HepG2 (cell line): ENCODE measurements around the gene PLK3. TPM values are rescaled to one million over a fixed set of nuclear protein-coding genes. Genes with fewer than 3 reads are reported as not detected.

Source experiments
- FLYWCH1 ChIP-seq: sonication (generic); formaldehyde crosslinking; IDR thresholded peaks from 2 replicates; pipeline ENCODE4 v1.8.1; 2023; ENCODE audit warnings: mild to moderate bottlenecking, missing genetic modification reagents
- MAFF ChIP-seq: IDR thresholded peaks from 2 replicates; pipeline ENCODE4 v1.6.1; 2011; ENCODE audit warnings: low read depth, low read length, improper control_type of control experiment
- MEIS1 ChIP-seq: sonication (generic); formaldehyde crosslinking; IDR thresholded peaks from 2 replicates; pipeline ENCODE4 v1.9.0; 2021; ENCODE audit warnings: mild to moderate bottlenecking, missing genetic modification reagents, moderate library complexity, borderline replicate concordance
- MTA1 ChIP-seq: sonication (generic); formaldehyde crosslinking; IDR thresholded peaks from 2 replicates; pipeline ENCODE4 v1.4.0; 2020; ENCODE audit warnings: missing genetic modification reagents, mild to moderate bottlenecking, borderline replicate concordance
- MYNN ChIP-seq: sonication (generic); formaldehyde crosslinking; IDR thresholded peaks from 2 replicates; pipeline ENCODE4 v1.4.0; 2020; ENCODE audit warnings: mild to moderate bottlenecking, low read depth, missing genetic modification reagents
- NR2F6 ChIP-seq, 2 experiments: IDR thresholded peaks; 2 replicates each; pipeline ENCODE4 v1.6.1; 2016; ENCODE audit warnings: antibody characterized with exemption in 1 of 2, mild to moderate bottlenecking in 1 of 2
- TFAP4 ChIP-seq: sonication (generic); IDR thresholded peaks from 2 replicates; pipeline ENCODE4 v1.6.1; 2016; ENCODE audit warnings: low read depth, borderline replicate concordance
- TSC22D2 ChIP-seq: sonication (generic); formaldehyde crosslinking; IDR thresholded peaks from 2 replicates; pipeline ENCODE4 v1.5.1; 2020; ENCODE audit warnings: missing genetic modification reagents, mild to moderate bottlenecking, borderline replicate concordance
- ZNF281 ChIP-seq: sonication (generic); formaldehyde crosslinking; IDR thresholded peaks from 2 replicates; pipeline ENCODE4 v1.4.0; 2020; ENCODE audit warnings: missing genetic modification reagents, borderline replicate concordance
- ZNF362 ChIP-seq: sonication (generic); formaldehyde crosslinking; IDR thresholded peaks from 2 replicates; pipeline ENCODE4 v1.4.0; 2020; ENCODE audit warnings: missing genetic modification reagents, mild to moderate bottlenecking, borderline replicate concordance
- ZNF670 ChIP-seq: sonication (generic); formaldehyde crosslinking; IDR thresholded peaks from 2 replicates; pipeline ENCODE4 v1.8.0; 2022; ENCODE audit warnings: mild to moderate bottlenecking, missing genetic modification reagents, borderline replicate concordance
- ZNF788 ChIP-seq: sonication (generic); formaldehyde crosslinking; IDR thresholded peaks from 2 replicates; pipeline ENCODE4 v1.5.0; 2020; ENCODE audit warnings: mild to moderate bottlenecking, missing genetic modification reagents, borderline replicate concordance
- ZNF891 ChIP-seq: sonication (generic); formaldehyde crosslinking; IDR thresholded peaks from 2 replicates; pipeline ENCODE4 v1.5.0; 2020; ENCODE audit warnings: mild to moderate bottlenecking, missing genetic modification reagents
- polyA plus RNA-seq, 8 experiments: library from polyadenylated mRNA; depleted of rRNA in 3 of 8; stranded (reverse) in 7 of 8; unstranded in 1 of 8; fragments of >200 nt; fragmentation: Illumina TruSeq in 4 of 8; extraction: Trizol in 4 of 8; gene quantifications; 2 replicates each; pipeline versions ENCODE4 v1.2.1 to v1.2.3, GENCODE V29; 2011 to 2016; ENCODE audit warnings: low read depth in 4 of 8, missing spikeins in 1 of 8, mixed read lengths in 1 of 8; ENCODE audit not compliant: insufficient read depth in 1 of 8
- total RNA-seq, 5 experiments: library from RNA; depleted of rRNA; stranded (reverse); fragments of >200 nt; fragmentation: Illumina TruSeq; extraction: Trizol; gene quantifications; 2 replicates each; pipeline ENCODE4 v1.2.3, GENCODE V29; 2016; ENCODE audit warnings: low read depth in 1 of 5
- TF ChIP-seq, protein P1 (sequence below): sonication (generic); formaldehyde crosslinking; IDR thresholded peaks from 2 replicates; pipeline ENCODE4 v1.5.1; 2020; ENCODE audit warnings: missing genetic modification reagents, mild to moderate bottlenecking, borderline replicate concordance

The PLK3 gene
- total and polyA plus RNA-seq, 2 of the 13 experiments (the other 11 are each of a cell fraction or from before 2014, with no cell fraction given) = 9.8 to 16.9 TPM

- peak; percentile 42; the same call in 1 of the 2 replicates for TF ChIP-seq MTA1 (CRISPR knock-in tag)
- TF ChIP-seq, protein P1, sequence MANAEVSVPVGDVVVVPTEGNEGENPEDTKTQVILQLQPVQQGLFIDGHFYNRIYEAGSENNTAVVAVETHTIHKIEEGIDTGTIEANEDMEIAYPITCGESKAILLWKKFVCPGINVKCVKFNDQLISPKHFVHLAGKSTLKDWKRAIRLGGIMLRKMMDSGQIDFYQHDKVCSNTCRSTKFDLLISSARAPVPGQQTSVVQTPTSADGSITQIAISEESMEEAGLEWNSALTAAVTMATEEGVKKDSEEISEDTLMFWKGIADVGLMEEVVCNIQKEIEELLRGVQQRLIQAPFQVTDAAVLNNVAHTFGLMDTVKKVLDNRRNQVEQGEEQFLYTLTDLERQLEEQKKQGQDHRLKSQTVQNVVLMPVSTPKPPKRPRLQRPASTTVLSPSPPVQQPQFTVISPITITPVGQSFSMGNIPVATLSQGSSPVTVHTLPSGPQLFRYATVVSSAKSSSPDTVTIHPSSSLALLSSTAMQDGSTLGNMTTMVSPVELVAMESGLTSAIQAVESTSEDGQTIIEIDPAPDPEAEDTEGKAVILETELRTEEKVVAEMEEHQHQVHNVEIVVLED (CRISPR knock-in tag) = 0 out of 2 replicates have a peak, but pooled peaks have one; percentile 35
- TF ChIP-seq NR2F6 (IDR thresholded peaks at IDR 0.05) = no peak
- TF ChIP-seq NR2F6 (CRISPR knock-in tag; IDR thresholded peaks at IDR 0.05) = no peak
- peak; percentile 8; the same call in 1 of the 2 replicates for TF ChIP-seq ZNF362 (CRISPR knock-in tag)
- no peak for TF ChIP-seq ZNF891 (CRISPR knock-in tag)
- TF ChIP-seq FLYWCH1 (CRISPR knock-in tag) = no peak
- 0 out of 2 replicates have a peak, but pooled peaks have one; percentile 21 for TF ChIP-seq ZNF670 (CRISPR knock-in tag)
- TF ChIP-seq ZNF788 = no peak
- TF ChIP-seq TFAP4 = 0 out of 2 replicates have a peak, but pooled peaks have one; percentile 42
- TF ChIP-seq MEIS1 (CRISPR knock-in tag) = 0 out of 2 replicates have a peak, but pooled peaks have one; percentile 5
- no peak for TF ChIP-seq TSC22D2
- no peak for TF ChIP-seq MYNN (CRISPR knock-in tag)
- peak; percentile 78 for TF ChIP-seq MAFF
- peak; percentile 55; the same call in 1 of the 2 replicates for TF ChIP-seq ZNF281 (CRISPR knock-in tag)
Measured at GRCh38 chr1:44808938-44809917, 9.1 kb downstream of the PLK3 start (continued).
